Muscle of leg (tissue), 11 donors: ENCODE measurements around the gene MED25. TPM values are rescaled to one million over a fixed set of nuclear protein-coding genes. Genes with fewer than 3 reads are reported as not detected.
"Not testable (repeated sequence)": the region's sequence is repeated elsewhere in the genome, so short reads cannot be mapped to it uniquely, and the experiment has no call there.

Experiments
- DNase-seq: peaks from one replicate; pipeline ENCODE4 v3.0.0; 2013
- H3K27ac ChIP-seq: one replicate; pipeline ENCODE4 v1.5.1; 2013; ENCODE audit warnings: mild to moderate bottlenecking, low read length, control low read depth
- H3K27me3 ChIP-seq: one replicate; pipeline ENCODE4 v1.6.1; 2013; ENCODE audit warnings: low read length; ENCODE audit not compliant: control insufficient read depth, insufficient read depth
- H3K36me3 ChIP-seq: one replicate; pipeline ENCODE4 v1.6.1; 2013; ENCODE audit warnings: low read length; ENCODE audit not compliant: control insufficient read depth, insufficient read depth
- H3K4me1 ChIP-seq: one replicate; pipeline ENCODE4 v1.6.1; 2013; ENCODE audit warnings: low read length; ENCODE audit not compliant: control insufficient read depth, insufficient read depth
- H3K4me3 ChIP-seq: one replicate; pipeline ENCODE4 v1.5.1; 2013; ENCODE audit warnings: low read length, control low read depth
- H3K9me3 ChIP-seq: replicated peaks from 2 replicates; pipeline ENCODE4 v1.6.1; 2013; ENCODE audit warnings: low read depth, low read length; ENCODE audit not compliant: control insufficient read depth
- WGBS: methylation state at CpG from one replicate; pipeline ENCODE4 v1.1.5; 2013; ENCODE audit warnings: missing lambda C conversion rate; ENCODE audit not compliant: insufficient coverage; 5-methylcytosine and 5-hydroxymethylcytosine counted together
- polyA plus RNA-seq, 8 donors: library from polyadenylated mRNA; unstranded; fragments of 120-200 nt; gene quantifications; one replicate each; pipeline versions ENCODE4 v1.2.1 to v1.2.3, GENCODE V29; 2013; ENCODE audit warnings: inconsistent platforms in 1 of 8, low replicate concordance in 1 of 8; ENCODE audit not compliant: insufficient read length in 8 of 8, insufficient read depth in 1 of 8
- total RNA-seq: library from RNA; stranded (reverse); fragments of 120-200 nt; gene quantifications from one replicate; pipeline ENCODE4 v1.2.4, GENCODE V29; 2013

The MED25 gene
- total and polyA plus RNA-seq, 9 donors, result 9.6 to 41.0 (median 34.0) TPM

DNA sequence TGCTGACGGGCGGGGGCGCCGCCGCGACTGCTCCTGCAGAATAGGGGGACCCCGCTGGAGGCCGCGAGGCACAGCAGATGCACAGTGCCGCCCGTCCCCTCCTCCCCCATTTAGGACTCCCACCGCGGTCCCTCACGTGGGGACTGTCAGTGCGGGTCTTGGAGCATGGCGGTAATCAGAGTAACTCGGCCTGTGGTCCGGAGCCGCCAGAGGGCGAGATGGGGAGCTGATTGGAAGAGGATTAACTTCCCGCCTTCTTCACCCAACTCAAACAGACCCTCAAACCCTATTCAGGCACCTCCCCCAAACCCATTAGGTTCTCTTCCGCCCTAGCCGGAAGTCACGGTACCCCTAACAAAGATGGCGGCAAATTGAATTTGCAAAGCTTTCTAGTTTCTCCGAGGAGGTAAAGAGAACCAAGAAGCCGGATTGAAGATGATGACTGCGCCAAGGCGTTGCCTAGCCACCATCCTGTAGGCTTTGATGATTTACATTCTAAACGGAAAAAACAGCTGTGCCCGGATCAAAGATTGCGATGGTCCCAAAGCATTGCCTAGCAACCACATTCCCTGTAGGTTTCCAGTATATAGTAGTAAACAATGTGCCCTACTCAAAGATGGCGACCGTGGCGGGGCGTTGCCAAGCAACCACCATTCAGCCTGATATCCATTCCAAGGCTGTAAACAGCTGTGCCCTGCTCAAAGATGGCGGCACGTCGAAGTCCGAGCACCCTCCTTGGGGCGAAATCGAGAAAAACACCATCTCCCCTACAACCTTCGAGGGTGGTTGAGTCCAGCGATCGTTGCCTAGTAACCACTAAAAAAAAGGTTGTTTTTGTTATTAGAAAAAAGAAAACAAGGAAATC lies 4.9 kb upstream of the MED25 start, which contains the start of gene FUZ:
TSS of gene FUZ (minus strand) at position 296 of the 865 bp plus-strand sequence. CDS start at position 110, 186 bp downstream.
- Histone ChIP-seq H3K36me3 (no peaks in the 10 kb centered on the region), H3K4me1 (peaks cover 35% of the 10 kb centered on the region), H3K27me3 (no peaks in the 10 kb centered on the region), H3K27ac (peak within 1 kb of the TSS; percentile 99), H3K9me3 (no peaks in the 10 kb centered on the region), H3K4me3 (peak within 1 kb of the TSS; percentile 86)
- DNase-seq, result peak; percentile 100
- under 1% methylated on average over 18 of the region's 45 CpGs for WGBS

DNA sequence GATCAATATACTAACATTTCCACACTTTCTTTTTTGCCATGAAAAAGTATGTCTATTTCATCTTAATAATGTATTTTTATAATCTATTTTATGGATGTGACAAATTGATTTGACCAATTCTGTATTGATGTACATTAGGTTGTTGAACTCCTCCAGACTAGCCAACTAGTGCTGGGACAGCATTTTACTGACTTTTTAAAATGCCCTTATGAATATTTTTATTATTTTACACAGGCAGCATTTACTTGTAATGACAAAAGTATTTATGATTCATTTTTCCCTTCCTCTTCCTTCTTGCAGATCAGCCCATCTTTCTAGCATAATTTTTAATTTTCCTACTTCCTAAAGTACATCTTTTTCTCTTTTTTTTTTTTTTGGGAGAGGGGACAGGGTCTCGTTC lies 4.1 kb upstream of the MED25 start:
- H3K4me3 ChIP-seq, result peak overlapping the region; percentile 86
- DNase-seq, result peak; percentile 25
- H3K4me1 ChIP-seq, result peaks cover 34% of the 10 kb centered on the region
- peak overlapping the region; percentile 99 for H3K27ac ChIP-seq
- no peaks in the 10 kb centered on the region for H3K27me3 ChIP-seq
- WGBS, result no CpG with 5 or more reads among the region's 1 CpG
- H3K9me3 ChIP-seq, result no peaks in the 10 kb centered on the region
- no peaks in the 10 kb centered on the region for H3K36me3 ChIP-seq

DNA sequence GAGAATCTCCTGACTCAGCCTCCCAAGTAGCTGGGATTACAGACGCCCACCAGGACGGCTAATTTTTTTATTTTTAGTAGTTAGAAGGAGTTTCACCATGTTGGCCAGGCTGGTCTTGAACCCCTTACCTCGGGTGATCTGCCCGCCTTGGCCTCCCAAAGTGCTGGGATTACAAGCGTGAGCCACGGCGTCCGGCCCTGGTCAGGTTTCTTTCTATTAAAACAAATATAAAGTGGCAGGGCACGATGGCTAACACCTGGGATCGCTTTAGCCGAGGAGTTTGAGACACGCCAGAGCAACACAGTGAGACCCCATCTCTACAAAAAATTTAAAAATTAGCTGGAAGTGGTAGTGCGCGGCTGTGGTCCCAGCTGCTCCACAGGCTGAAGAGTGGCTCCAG lies 1.5 kb upstream of the MED25 start:
- DNase-seq, result no peak
- Histone ChIP-seq H3K36me3 (peaks cover 6% of the 10 kb centered on the region), H3K27ac (peak overlapping the region; percentile 99), H3K9me3 (no peaks in the 10 kb centered on the region), H3K27me3 (no peaks in the 10 kb centered on the region), H3K4me1 (peaks cover 29% of the 10 kb centered on the region), H3K4me3 (no peak overlapping the region)
- 41% methylated on average over 7 of the region's 14 CpGs for WGBS

GRCh38 chr19:49818649-49819370 lies 721 bp downstream of the MED25 start:
- peaks cover 14% of the 10 kb centered on the region for H3K36me3 ChIP-seq
- no peak for DNase-seq
- 24% methylated on average over 14 of the region's 16 CpGs for WGBS
- peak overlapping the region; percentile 71 for H3K4me3 ChIP-seq
- no peaks in the 10 kb centered on the region for H3K27me3 ChIP-seq
- H3K27ac ChIP-seq, result peak overlapping the region; percentile 99
- H3K9me3 ChIP-seq, result no peaks in the 10 kb centered on the region
- peaks cover 18% of the 10 kb centered on the region for H3K4me1 ChIP-seq

GRCh38 chr19:49819452-49820115 lies 1.5 kb downstream of the MED25 start:
- 79% methylated on average over 3 of the region's 7 CpGs for WGBS
- Histone ChIP-seq H3K4me1 (peaks cover 18% of the 10 kb centered on the region), H3K36me3 (peaks cover 21% of the 10 kb centered on the region)
- not testable (repeated sequence) for H3K27ac ChIP-seq, H3K4me3 ChIP-seq, DNase-seq, H3K27me3 ChIP-seq, H3K9me3 ChIP-seq

GRCh38 chr19:49820125-49820524 lies 2.0 kb downstream of the MED25 start:
- DNase-seq, result no peak

GRCh38 chr19:49823472-49823871 lies 5.4 kb downstream of the MED25 start:
- DNase-seq, result no peak
- WGBS, result 86% methylated on average over 7 of the region's 12 CpGs
- Histone ChIP-seq H3K4me1 (peaks cover 22% of the 10 kb centered on the region), H3K27ac (no peak overlapping the region), H3K4me3 (no peak overlapping the region), H3K9me3 (no peaks in the 10 kb centered on the region), H3K27me3 (no peaks in the 10 kb centered on the region), H3K36me3 (peaks cover 40% of the 10 kb centered on the region)

More at GRCh38 chr19:49820125-49820524, 2.0 kb downstream of the MED25 start:
- H3K9me3 ChIP-seq, result no peaks in the 10 kb centered on the region
- WGBS, result 75% methylated on average over 4 of the region's 10 CpGs
- H3K4me1 ChIP-seq, result peaks cover 18% of the 10 kb centered on the region
- H3K36me3 ChIP-seq, result peaks cover 21% of the 10 kb centered on the region
- no peak overlapping the region for H3K27ac ChIP-seq
- H3K27me3 ChIP-seq, result no peaks in the 10 kb centered on the region
- H3K4me3 ChIP-seq, result no peak overlapping the region

- Histone ChIP-seq H3K36me3 (peaks cover 52% of the 10 kb centered on the region), H3K27me3 (no peaks in the 10 kb centered on the region), H3K9me3 (no peaks in the 10 kb centered on the region), H3K4me3 (no peak overlapping the region), H3K4me1 (peaks cover 11% of the 10 kb centered on the region), H3K27ac (no peak overlapping the region)
- DNase-seq, result no peak
- 93% methylated on average over 5 of the region's 6 CpGs for whole genome bisulfite sequencing
Observed at GRCh38 chr19:49824662-49825061, 6.6 kb downstream of the MED25 start.

DNA sequence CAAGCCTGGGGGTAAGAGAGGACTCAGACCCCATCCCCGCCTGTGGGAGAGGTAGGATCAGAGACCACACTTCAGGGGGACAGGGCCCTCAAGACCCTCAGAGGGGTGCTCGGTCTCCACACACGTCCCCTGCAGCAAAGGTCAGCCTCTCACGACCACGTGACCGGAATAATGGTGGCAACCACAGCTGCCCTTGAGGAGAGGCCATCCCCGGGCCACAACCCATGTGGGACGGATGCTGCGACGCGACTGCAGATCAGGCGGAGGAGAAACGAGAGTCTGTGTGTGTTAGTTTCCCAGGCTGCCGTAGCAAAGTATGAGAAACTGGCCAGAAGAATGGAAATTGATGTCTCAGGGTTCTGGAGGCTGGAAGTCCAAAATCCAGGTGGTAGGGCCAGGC lies 8.9 kb downstream of the MED25 start:
- DNase-seq, result no peak
- Histone ChIP-seq H3K9me3 (no peaks in the 10 kb centered on the region), H3K4me1 (peaks cover 11% of the 10 kb centered on the region), H3K27ac (peak overlapping the region; percentile 29), H3K36me3 (peaks cover 70% of the 10 kb centered on the region), H3K27me3 (no peaks in the 10 kb centered on the region), H3K4me3 (no peak overlapping the region)
- WGBS, result 86% methylated on average over 14 of the region's 14 CpGs

DNA sequence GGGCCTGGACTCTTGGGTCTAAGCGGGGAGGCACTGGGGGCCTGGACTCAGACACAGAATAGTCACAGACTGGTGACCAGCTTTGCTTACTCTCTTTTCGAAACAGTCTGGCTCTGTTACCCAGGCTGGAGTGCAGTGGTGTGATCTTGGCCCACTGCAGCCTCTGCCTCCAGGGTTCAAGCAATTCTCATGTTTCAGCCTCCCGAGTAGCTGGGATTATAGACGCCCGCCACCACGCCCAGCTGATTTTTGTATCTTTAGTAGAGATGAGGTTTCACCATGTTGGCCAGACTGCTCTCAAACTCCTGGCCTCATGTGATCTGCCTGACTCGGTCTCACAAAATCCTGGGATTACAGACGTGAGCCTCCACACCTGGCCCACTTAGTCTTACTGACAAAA lies 11.1 kb downstream of the MED25 start:
- Histone ChIP-seq H3K27ac (no peak overlapping the region), H3K9me3 (no peaks in the 10 kb centered on the region), H3K4me3 (no peak overlapping the region), H3K27me3 (no peaks in the 10 kb centered on the region), H3K36me3 (peaks cover 77% of the 10 kb centered on the region), H3K4me1 (peaks cover 27% of the 10 kb centered on the region)
- DNase-seq, result no peak
- 69% methylated on average over 7 of the region's 8 CpGs for WGBS
